Type B pancreatic cell (in vitro differentiated cells): ENCODE data around the gene MROH8. TPM values are rescaled to one million over a fixed set of nuclear protein-coding genes. Genes with fewer than 3 reads are reported as not detected.

Experiments used
- DNase-seq: peaks from one replicate; pipeline ENCODE4 v3.0.0; 2021; ENCODE audit warnings: mixed read lengths; ENCODE audit not compliant: unreplicated experiment; ENCODE audit errors: extremely low spot score
- H3K27ac Mint-ChIP-seq: 2 replicates; pipeline ENCODE4 v1.8.0; 2021; ENCODE audit warnings: mild to moderate bottlenecking, mixed read lengths
- H3K27me3 Mint-ChIP-seq: 2 replicates; pipeline ENCODE4 v1.8.0; 2021; ENCODE audit warnings: mixed read lengths
- H3K36me3 Mint-ChIP-seq: 2 replicates; pipeline ENCODE4 v1.8.0; 2021; ENCODE audit warnings: mixed read lengths
- H3K4me1 Mint-ChIP-seq: one replicate; pipeline ENCODE4 v1.8.0; 2021; ENCODE audit warnings: mixed read lengths; ENCODE audit not compliant: unreplicated experiment
- H3K4me3 Mint-ChIP-seq: 2 replicates; pipeline ENCODE4 v1.8.0; 2021; ENCODE audit warnings: mild to moderate bottlenecking, mixed read lengths
- H3K9me3 Mint-ChIP-seq: 2 replicates; pipeline ENCODE4 v1.8.0; 2021; ENCODE audit warnings: mixed read lengths
- total RNA-seq: library from RNA; stranded (reverse); gene quantifications from 2 replicates; pipeline ENCODE4 v1.2.1, GENCODE V29; 2021; ENCODE audit warnings: low replicate concordance
- TF ChIP-seq, protein P1 (sequence below): fragments of 200-600 bp; sonication (generic); conservative IDR thresholded peaks from 2 replicates; pipeline ENCODE4 v1.5.0; 2021; ENCODE audit warnings: antibody characterized with exemption, mild to moderate bottlenecking

Gene MROH8
- total RNA-seq, 1 donor from 2014 or later, result 4.8 TPM

DNA sequence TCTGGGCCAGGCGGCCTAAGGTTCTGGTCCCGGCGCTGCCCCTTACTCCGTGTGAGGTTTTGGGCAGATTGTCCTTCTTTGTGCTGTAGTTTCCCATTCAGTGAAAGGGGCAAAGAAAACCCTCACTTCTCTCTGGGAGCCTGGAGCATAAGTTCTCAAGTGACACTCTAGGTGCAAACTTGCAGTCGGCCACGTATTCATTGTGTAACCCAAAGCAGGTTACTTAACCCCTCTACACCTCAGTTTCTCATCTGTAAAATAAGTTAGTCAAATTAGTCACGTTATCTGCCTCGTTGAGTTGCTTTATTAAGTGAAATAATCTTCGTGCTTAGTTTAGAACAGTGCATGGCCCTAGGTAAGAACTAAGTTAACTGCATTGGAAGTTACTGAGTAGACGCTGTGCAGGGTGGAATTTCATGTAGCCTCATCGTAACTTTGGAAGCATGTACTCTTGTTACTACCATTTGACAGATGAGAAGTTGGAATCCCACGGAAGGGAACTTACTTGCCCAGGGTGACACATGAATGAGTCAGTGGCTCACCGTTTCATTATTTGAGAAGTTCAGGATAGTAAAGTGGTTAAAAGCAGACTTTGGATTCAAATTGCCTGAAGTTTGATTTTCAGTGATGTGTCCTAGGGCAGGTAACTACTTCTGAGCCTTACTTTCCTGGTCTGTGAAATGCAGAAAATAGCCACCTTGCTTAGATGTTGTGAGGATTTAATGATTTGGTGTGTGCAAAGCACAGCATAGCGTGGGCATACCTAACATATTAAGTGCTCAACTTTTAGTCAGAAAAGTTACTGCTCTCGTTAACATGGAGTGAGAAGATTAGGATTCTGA, 556 bp upstream of the MROH8 start:
- H3K9me3 Mint-ChIP-seq, result no peaks in the 10 kb centered on the region
- peak overlapping the region; percentile 99 for H3K27ac Mint-ChIP-seq
- peaks cover 14% of the 10 kb centered on the region for H3K36me3 Mint-ChIP-seq
- DNase-seq, result no peak
- TF ChIP-seq, protein P1, sequence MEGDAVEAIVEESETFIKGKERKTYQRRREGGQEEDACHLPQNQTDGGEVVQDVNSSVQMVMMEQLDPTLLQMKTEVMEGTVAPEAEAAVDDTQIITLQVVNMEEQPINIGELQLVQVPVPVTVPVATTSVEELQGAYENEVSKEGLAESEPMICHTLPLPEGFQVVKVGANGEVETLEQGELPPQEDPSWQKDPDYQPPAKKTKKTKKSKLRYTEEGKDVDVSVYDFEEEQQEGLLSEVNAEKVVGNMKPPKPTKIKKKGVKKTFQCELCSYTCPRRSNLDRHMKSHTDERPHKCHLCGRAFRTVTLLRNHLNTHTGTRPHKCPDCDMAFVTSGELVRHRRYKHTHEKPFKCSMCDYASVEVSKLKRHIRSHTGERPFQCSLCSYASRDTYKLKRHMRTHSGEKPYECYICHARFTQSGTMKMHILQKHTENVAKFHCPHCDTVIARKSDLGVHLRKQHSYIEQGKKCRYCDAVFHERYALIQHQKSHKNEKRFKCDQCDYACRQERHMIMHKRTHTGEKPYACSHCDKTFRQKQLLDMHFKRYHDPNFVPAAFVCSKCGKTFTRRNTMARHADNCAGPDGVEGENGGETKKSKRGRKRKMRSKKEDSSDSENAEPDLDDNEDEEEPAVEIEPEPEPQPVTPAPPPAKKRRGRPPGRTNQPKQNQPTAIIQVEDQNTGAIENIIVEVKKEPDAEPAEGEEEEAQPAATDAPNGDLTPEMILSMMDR, result no peak
- H3K4me3 Mint-ChIP-seq, result peak overlapping the region; percentile 90
- no peaks in the 10 kb centered on the region for H3K27me3 Mint-ChIP-seq
- peaks cover 26% of the 10 kb centered on the region for H3K4me1 Mint-ChIP-seq

DNA sequence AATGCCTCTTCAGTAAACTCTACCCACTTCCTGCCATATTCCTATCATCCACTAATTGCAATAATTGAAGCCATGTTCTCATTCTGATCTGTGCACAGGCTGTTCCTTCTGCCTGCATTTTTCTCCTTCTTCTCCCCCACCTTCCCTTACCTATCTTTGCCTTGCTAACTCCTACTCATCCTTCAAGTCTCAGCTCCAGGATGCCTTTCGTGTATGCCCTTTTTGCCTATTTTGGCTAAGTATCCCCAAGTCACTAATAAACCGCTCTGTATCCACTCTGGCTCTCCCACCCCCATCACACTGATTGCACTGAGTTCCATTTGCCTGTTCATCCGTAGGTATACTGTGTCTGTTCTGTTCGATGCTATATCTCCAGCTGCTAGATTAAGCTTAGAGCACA, 6.5 kb downstream of the MROH8 start:
- DNase-seq, result no peak
- Mint-ChIP-seq H3K4me3 (no peak overlapping the region), H3K27me3 (no peaks in the 10 kb centered on the region), H3K4me1 (no peaks in the 10 kb centered on the region), H3K9me3 (no peaks in the 10 kb centered on the region), H3K27ac (no peak overlapping the region), H3K36me3 (no peaks in the 10 kb centered on the region)
- TF ChIP-seq, protein P1, result no peak

DNA sequence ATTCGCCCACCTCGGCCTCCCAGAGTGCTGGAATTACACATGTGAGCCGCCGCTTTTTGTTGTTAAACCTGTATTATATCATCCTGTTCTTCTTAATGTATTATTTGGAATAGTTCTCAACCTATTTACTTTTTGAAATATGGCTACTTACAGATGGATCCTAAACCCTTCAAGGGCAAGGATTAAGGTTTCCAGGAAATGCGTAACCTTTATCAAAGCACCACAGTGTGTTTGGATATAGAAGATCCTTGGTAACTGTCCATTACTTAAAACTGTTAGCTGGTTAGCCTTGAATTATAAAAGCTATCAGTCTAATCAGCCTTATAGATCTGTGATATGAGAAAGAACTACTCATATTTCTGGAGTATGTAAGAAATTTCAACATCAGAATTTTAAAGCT, 12.5 kb downstream of the MROH8 start:
- Mint-ChIP-seq H3K27ac (no peak overlapping the region), H3K36me3 (peaks cover 3% of the 10 kb centered on the region), H3K4me3 (no peak overlapping the region), H3K27me3 (peaks cover 3% of the 10 kb centered on the region), H3K4me1 (no peaks in the 10 kb centered on the region), H3K9me3 (no peaks in the 10 kb centered on the region)
- TF ChIP-seq, protein P1, result no peak
- no peak for DNase-seq

DNA sequence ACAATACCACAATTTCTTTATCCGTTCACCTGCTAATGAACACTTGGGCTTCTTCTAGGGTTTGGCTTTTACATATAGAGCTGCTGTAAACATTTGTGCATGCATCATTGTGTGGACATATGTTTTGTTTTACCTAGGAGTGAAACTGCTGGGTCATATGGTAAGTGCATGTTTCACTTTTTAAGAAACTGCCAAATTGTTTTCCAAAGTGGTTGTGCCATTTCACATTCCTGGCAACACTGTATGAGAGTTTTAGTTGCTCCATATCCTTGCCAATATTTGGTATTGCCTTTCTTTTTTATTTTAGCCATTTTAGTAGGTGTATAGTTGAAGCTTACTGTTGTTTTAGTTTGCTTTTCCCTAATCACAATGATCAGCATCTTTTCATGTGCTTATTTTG, 14.3 kb downstream of the MROH8 start:
- no peak for DNase-seq
- H3K4me3 Mint-ChIP-seq, result no peak overlapping the region
- no peak overlapping the region for H3K27ac Mint-ChIP-seq
- H3K36me3 Mint-ChIP-seq, result peaks cover 3% of the 10 kb centered on the region
- peaks cover 3% of the 10 kb centered on the region for H3K27me3 Mint-ChIP-seq
- TF ChIP-seq, protein P1, result no peak
- no peaks in the 10 kb centered on the region for H3K4me1 Mint-ChIP-seq
- H3K9me3 Mint-ChIP-seq, result no peaks in the 10 kb centered on the region

DNA sequence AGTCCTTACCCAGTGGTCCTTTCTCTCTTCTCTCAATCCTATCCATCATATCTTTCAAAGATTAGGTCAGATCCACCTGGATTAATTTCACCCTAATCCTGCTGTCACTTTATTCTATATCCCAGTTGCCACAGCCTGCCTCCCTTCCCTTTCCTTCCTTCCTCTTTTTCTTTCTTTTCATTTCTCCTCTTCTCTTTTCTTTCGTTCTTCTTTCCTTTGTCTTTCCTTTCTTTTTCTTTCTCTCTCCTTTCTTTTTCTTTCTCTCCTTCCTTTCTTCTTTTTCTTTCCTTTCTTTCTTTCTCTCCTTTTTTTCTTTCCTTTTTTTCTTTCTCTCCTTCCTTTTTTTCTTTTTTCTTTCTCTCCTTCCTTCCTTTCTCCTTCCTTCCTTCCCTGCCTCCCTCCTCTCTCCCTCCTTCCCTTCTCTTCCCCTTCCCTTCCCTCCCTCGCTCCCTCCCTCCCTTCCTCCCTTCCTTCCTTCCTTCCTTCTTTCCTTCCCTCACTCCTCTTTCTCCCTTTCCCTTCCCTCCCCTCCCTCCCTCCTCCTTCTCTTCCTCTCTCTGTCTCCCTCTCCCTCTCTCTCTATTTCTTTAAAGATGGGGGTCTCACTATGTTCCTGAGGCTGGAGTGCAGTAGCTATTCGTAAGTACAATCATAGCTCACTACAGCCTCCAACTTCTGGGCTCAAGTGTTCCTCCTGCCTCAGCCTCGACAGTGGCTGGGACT, 15.4 kb downstream of the MROH8 start:
- Mint-ChIP-seq H3K36me3 (peaks cover 3% of the 10 kb centered on the region), H3K27ac (no peak overlapping the region), H3K9me3 (no peaks in the 10 kb centered on the region), H3K27me3 (peaks cover 3% of the 10 kb centered on the region), H3K4me3 (no peak overlapping the region), H3K4me1 (no peaks in the 10 kb centered on the region)
- TF ChIP-seq, protein P1, result no peak
- no peak for DNase-seq
